NCI-H524 (cell line): ENCODE data around the gene RHBDL1.

Source experiments
- DNase-seq, 2 experiments: peaks; one replicate each; lab custom pipeline; 2025; lab: John Stamatoyannopoulos, UW

Gene RHBDL1

GRCh38 chr16:705431-706188 lies 30.1 kb downstream of the RHBDL1 start, which contains the start of gene FBXL16:
FBXL16 (minus strand) TSS chr16:705801; CDS start chr16:697405, 8,396 bp downstream.
- DNase-seq = peak; percentile 53 to 85

GRCh38 chr16:706189-707061 lies 31.0 kb downstream of the RHBDL1 start:
- DNase-seq = peak in 1 of 2 experiments; percentile 40

GRCh38 chr16:707062-707538 lies 31.6 kb downstream of the RHBDL1 start:
- peak in 1 of 2 experiments; percentile 36 for DNase-seq

DNA sequence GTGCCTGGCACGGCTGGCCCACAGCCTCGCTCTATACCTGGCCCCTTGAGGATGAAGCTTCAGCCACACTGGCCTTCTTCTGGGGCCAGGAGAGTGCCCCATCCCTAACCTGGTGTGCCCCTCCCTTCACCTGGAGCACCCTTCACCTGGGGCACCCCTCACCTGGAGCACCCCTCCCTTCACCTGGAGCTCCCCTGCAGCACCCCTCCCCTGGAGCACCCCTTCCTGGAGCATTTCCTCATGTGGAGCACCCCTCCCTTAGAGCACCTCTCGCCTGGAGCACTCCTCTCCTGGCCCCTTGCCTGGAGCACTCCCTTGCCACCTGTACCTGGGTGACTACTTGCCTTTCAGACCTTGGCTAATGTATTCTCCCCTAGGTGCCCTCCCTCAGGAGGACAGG lies 32.5 kb downstream of the RHBDL1 start:
- DNase-seq = no peak

DNA sequence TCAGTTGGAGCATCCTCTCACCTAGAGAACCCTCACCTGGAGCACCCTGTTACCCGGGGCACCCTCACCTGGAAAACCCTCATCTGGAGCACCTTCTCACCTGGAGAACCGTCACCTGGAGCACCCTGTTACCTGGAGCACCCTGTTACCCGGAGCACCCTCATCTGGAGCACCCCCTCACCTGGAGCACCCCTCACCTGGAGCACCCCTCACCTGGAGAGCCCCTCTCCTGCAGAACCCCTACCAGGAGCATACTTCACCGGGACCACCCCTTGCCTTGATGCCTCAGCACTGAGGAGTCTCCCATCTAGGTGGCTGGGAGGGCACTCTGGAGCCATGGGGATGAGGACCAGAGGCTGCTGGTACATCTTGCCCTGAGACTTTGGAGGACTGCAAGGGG lies 33.5 kb downstream of the RHBDL1 start:
- no peak for DNase-seq

DNA sequence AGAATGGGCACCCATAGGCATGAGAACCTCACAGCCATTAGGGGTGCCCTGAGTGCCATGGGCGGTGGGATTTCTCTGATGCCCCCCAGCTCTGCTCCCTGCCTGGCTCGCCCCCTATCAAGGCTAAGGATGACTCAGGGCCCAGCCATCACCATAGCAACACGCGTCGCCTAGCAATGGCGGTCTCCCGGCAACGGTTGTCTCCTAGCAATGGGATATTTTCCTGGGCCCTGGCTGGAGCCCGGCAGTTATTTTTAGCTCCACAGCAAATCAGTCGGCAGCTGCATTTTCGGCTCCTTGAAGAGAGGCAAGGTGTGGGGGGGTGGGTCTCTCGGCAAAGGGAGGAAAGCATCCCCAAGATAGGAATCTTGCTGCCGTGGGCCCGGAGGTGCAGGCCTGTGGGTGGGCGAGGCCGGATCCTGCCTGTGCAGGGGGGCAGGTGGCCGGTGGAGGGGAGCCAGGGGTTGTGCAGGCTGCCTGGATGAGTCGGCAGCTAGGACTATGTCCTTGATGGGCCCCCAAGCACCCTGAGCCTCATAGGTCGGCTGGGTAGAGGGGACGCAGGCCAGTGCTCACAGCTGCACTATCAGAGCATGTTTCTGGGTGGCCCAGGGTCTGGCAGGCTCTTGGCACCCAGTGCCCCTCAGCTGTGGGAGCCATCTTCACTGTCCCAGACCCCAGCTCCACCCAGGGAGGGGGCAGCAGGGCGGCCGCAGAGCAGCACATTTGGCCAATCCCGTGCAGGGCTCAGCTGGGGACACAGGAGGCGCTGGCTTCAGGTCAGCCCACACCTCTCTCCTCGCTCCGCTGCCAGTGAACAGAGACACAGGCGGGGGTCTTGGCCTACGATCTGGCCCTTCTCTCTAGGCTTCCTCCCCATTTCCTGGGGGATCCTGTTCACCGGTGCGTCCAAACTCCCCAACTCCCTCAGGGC lies 34.4 kb downstream of the RHBDL1 start:
- peak; percentile 86 to 96 for DNase-seq

- peak in 1 of 2 experiments; percentile 73 for DNase-seq
Observed at GRCh38 chr16:710500-711075, 35.1 kb downstream of the RHBDL1 start.

DNA sequence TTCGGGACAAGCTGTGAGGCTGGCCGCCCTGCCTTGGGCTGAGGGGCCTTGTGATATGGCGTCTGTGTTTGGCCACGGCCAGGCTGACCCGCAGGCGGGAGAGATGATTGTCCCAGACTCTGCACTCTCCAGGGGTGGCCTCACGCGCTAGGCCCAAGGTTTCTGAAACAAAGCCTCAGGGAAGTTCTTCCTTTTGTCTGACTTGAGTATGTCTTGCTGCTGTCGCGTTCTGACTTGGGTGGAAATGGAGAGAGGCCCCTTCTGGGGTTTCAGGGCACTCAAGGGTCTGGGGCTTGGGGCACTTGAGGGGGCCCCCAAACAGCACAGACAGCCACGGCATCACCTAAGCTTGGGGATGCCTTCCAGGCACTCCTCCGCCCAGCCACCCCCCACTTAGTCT lies 35.6 kb downstream of the RHBDL1 start:
- DNase-seq = no peak

DNA sequence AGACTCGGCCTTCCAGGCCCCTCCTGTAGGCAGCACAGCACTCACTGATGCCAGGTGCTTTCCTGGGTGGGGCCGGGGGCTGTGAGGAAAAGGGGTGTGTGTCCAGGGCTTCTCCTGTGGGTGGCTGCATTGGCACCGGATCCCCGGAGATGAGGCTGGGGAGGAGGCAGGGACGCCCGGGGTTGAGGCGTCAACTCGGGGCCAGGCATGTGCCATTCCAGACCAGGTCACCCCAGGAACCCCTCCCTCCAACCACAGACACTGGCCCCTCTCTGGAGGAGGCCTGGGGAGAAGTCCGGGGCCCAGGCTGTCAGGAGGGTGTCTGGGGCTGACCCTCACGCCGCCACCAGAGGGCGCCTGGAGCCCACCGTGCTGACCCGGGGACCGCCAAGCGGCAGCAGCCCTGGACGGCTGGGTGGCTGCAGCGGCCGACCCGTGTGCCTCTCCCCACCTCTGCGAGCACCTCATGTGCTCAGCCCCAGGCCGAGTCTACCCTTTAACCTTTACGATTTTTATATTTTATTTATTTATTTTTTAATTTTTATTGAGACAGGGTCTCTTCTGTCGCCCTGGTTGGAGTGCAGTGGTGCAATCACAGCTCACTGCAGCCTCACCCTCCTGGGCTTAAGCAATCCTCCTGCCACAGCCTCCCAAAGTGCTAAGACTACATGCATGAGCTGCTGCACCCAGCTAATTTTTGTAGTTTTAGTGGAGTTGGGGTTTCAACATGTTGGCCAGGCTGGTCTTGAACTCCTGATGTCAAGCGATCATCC lies 36.3 kb downstream of the RHBDL1 start:
- DNase-seq = peak in 1 of 2 experiments; percentile 68

DNA sequence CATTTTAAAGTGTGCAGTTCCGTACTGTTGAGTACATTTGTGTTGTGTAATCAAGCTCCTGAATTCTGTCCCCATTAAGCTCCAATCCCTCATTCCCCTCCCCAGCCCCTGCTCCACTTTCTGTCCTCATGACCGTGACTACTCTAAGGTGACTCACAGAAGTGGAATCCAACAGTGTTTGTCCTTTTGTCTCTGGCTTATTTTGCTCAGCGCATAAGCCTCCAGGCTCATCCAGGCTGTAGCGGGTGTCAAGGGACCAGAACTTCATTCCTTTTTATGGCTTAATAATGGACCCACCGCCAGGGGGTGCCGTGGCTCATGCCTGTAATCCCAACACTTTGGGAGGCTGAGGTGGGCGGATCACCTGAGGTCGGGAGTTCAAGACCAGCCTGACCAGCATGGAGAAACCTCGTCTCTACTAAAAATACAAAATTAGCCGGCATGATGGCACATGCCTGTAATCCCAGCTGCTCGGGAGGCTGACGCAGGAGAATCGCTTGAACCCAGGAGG lies 37.3 kb downstream of the RHBDL1 start:
- DNase-seq = peak in 1 of 2 experiments; percentile 58

DNA sequence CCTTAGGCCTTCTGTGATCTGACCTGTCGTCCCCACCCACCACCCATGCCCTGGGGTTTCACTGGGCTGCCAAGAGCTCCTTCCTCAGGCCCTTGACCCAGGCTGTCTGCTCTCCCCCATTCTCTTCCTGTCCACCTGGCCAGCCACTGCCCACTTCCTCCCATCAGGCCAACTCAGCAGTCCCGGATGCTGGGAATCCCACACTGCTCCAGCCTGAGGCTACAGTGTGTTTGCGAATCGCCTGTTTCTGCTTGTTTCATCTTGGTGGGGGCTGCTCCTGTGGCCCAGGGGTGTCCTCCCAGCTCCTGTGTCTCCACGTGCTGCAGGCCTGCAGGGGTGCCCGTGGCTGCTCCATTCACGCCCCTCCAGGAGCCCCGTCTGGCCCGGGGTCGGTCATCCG lies 38.6 kb downstream of the RHBDL1 start:
- no peak for DNase-seq

GRCh38 chr16:714558-715476 lies 39.3 kb downstream of the RHBDL1 start, which contains the start of gene METRN:
METRN (plus strand) TSS chr16:715118; CDS start chr16:715290, 172 bp downstream.
- DNase-seq = peak; percentile 75 to 80

DNA sequence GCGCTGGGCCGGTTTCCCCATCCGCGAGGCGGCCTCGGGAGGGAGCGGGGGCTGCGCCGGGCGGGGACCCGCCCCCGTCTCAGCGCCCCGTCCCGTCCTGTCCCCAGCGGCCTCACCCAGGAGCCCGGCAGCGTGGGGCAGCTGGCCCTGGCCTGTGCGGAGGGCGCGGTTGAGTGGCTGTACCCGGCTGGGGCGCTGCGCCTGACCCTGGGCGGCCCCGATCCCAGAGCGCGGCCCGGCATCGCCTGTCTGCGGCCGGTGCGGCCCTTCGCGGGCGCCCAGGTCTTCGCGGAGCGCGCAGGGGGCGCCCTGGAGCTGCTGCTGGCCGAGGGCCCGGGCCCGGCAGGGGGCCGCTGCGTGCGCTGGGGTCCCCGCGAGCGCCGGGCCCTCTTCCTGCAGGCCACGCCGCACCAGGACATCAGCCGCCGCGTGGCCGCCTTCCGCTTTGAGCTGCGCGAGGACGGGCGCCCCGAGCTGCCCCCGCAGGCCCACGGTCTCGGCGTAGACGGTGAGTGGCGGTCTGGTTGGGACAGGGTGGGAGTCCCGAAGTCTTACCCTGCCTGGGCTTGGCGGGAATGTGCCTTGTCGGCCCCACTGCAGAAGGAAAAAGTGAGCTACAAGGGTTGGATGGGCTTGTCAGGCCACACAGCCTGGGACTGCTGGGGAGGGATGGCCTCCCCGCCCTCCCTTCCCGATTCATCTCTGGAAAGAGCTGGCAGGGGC lies 40.2 kb downstream of the RHBDL1 start:
- DNase-seq = peak in 1 of 2 experiments; percentile 48

DNA sequence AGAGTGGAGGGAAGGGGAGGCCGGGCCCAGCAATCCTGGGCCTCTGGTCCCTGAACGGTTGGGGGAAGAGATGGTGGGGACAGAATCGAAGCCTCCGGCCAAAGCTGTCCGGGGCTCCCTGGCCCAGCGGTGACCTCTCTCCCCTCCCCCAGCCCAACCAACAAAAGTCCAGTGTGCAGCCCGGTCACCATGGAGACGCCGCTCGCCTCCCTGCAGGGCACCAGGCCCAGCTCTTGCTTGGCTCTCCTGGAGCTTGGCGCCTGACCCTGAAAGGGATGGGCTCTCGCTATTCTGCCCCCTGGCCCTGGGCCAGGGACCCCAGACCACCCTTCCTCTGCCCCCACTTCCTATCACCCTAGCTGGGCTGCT lies 40.7 kb downstream of the RHBDL1 start:
- DNase-seq = no peak

DNA sequence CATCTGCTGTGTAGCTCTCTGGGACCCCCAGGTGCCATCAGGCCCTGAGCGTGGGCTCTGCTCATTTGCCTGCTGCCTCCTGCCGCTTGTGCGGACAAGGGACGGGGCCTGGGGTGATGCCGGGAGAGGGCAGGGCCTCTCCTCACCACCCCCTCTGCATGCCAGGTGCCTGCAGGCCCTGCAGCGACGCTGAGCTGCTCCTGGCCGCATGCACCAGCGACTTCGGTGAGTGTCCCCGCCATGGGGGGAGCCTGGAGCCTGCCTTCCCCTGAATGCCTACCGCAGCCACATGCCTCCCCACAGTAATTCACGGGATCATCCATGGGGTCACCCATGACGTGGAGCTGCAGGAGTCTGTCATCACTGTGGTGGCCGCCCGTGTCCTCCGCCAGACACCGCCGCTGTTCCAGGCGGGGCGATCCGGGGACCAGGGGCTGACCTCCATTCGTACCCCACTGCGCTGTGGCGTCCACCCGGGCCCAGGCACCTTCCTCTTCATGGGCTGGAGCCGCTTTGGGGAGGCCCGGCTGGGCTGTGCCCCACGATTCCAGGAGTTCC lies 41.4 kb downstream of the RHBDL1 start:
- no peak for DNase-seq

- no peak for DNase-seq
Observed at GRCh38 chr16:717450-718245, 42.2 kb downstream of the RHBDL1 start.

DNA sequence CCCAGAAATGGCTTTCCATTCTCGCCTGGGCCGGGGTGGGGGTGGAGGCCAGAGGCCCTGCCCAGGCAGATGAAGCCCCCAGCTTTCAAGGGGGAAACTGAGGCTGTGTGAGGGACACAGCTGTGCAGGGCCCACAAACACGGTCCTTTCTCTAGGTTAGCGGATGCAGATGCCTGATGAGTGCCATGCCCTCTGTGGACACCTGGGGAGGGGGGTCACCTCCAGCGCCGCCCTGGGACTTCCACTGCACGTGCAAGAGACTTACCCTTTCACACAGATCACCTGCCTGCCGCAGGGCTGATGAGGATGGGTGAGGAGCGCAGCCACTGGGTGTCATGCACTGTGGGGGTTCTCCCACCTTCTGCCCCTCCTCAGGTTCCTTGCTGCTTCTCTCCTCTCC lies 42.9 kb downstream of the RHBDL1 start:
- DNase-seq = no peak
